ENCODE measurements around the gene SLC16A4.

GRCh38 chr1:110326826-110327225, 64.0 kb downstream of the SLC16A4 start:
- TF ChIP-seq POLR2A (IDR thresholded peaks at IDR 0.05) (no peak), CTCF (IDR thresholded peaks at IDR 0.05) (no peak), EP300 (IDR thresholded peaks at IDR 0.05) (no peak)

Measured in gastroesophageal sphincter (tissue), 3 donors.